ENCODE results near the gene USP24. TPM values are rescaled to one million over a fixed set of nuclear protein-coding genes. Genes with fewer than 3 reads are reported as not detected.

USP24 gene
- total and polyA plus RNA-seq, 5 donors from 2014 or later, result 5.7 to 60.9 (median 6.3) TPM

- Histone ChIP-seq H3K27ac (ENCODE audit: insufficient read depth, low read length, poor library complexity, severe bottlenecking) (no peak overlapping the region), H3K36me3 (ENCODE audit: control insufficient read depth, insufficient read depth, low read length) (no peaks in the 10 kb centered on the region), H3K9me3 (ENCODE audit: control insufficient read depth in 2 of 2, low read length in 2 of 2) (no peaks in the 10 kb centered on the region), H3K4me3 (ENCODE audit: low read depth, low read length) (no peak overlapping the region), H3K4me1 (ENCODE audit: control insufficient read depth, insufficient read depth, low read length, poor library complexity, severe bottlenecking) (no peaks in the 10 kb centered on the region), H3K27me3 (ENCODE audit: control insufficient read depth, insufficient read depth, low read length) (no peaks in the 10 kb centered on the region)
- Mint-ChIP-seq H3K4me1 (peaks cover 0 to 3% (median 0%) of the 10 kb centered on the region in 4 donors), H3K27ac (peak overlapping the region in 1 of 3 donors; percentile 67), H3K36me3 (no peaks in the 10 kb centered on the region), H3K4me3 (no peak overlapping the region), H3K27me3 (no peaks in the 10 kb centered on the region), H3K9me3 (no peaks in the 10 kb centered on the region)
- DNase-seq (no peak), ATAC-seq (ENCODE audit: low read depth in 2 of 2) (no peak)
Measured at GRCh38 chr1:55250399-55251075, 35.4 kb upstream of the USP24 start.

GRCh38 chr1:55249646-55250398, 34.7 kb upstream of the USP24 start:
- Histone ChIP-seq H3K4me1 (ENCODE audit: control insufficient read depth, insufficient read depth, low read length, poor library complexity, severe bottlenecking) (no peaks in the 10 kb centered on the region), H3K27me3 (ENCODE audit: control insufficient read depth, insufficient read depth, low read length) (no peaks in the 10 kb centered on the region), H3K36me3 (ENCODE audit: control insufficient read depth, insufficient read depth, low read length) (no peaks in the 10 kb centered on the region), H3K27ac (ENCODE audit: insufficient read depth, low read length, poor library complexity, severe bottlenecking) (no peak overlapping the region), H3K9me3 (ENCODE audit: control insufficient read depth in 2 of 2, low read length in 2 of 2) (no peaks in the 10 kb centered on the region), H3K4me3 (ENCODE audit: low read depth, low read length) (no peak overlapping the region)
- no peaks in the 10 kb centered on the region for H3K9me3 Mint-ChIP-seq
- H3K4me1 Mint-ChIP-seq, result peaks cover 0 to 3% (median 0%) of the 10 kb centered on the region in 4 donors
- ATAC-seq (ENCODE audit: low read depth in 2 of 2) (no peak), DNase-seq (no peak)
- H3K36me3 Mint-ChIP-seq, result no peaks in the 10 kb centered on the region
- H3K4me3 Mint-ChIP-seq, result no peak overlapping the region
- no peak overlapping the region for H3K27ac Mint-ChIP-seq
- H3K27me3 Mint-ChIP-seq, result no peaks in the 10 kb centered on the region

- Mint-ChIP-seq H3K4me3 (no peak overlapping the region), H3K27ac (no peak overlapping the region), H3K27me3 (no peaks in the 10 kb centered on the region), H3K9me3 (no peaks in the 10 kb centered on the region), H3K4me1 (peaks cover 0 to 3% (median 0%) of the 10 kb centered on the region in 4 donors), H3K36me3 (no peaks in the 10 kb centered on the region)
- Histone ChIP-seq H3K27me3 (ENCODE audit: control insufficient read depth, insufficient read depth, low read length) (no peaks in the 10 kb centered on the region), H3K27ac (ENCODE audit: insufficient read depth, low read length, poor library complexity, severe bottlenecking) (no peak overlapping the region), H3K4me3 (ENCODE audit: low read depth, low read length) (no peak overlapping the region), H3K4me1 (ENCODE audit: control insufficient read depth, insufficient read depth, low read length, poor library complexity, severe bottlenecking) (no peaks in the 10 kb centered on the region), H3K9me3 (ENCODE audit: control insufficient read depth in 2 of 2, low read length in 2 of 2) (no peaks in the 10 kb centered on the region), H3K36me3 (ENCODE audit: control insufficient read depth, insufficient read depth, low read length) (no peaks in the 10 kb centered on the region)
- no peak for ATAC-seq (ENCODE audit: low read depth in 2 of 2)
- no peak for DNase-seq
Measured at GRCh38 chr1:55246896-55247295, 31.7 kb upstream of the USP24 start.

- no peaks in the 10 kb centered on the region for H3K27me3 Mint-ChIP-seq
- no peaks in the 10 kb centered on the region for H3K36me3 Mint-ChIP-seq
- H3K9me3 ChIP-seq (ENCODE audit: control insufficient read depth in 2 of 2, low read length in 2 of 2), result no peaks in the 10 kb centered on the region
- H3K9me3 Mint-ChIP-seq, result no peaks in the 10 kb centered on the region
- H3K4me3 ChIP-seq (ENCODE audit: low read depth, low read length), result no peak overlapping the region
- no peaks in the 10 kb centered on the region for H3K36me3 ChIP-seq (ENCODE audit: control insufficient read depth, insufficient read depth, low read length)
- H3K27me3 ChIP-seq (ENCODE audit: control insufficient read depth, insufficient read depth, low read length), result no peaks in the 10 kb centered on the region
- H3K4me3 Mint-ChIP-seq, result no peak overlapping the region
- H3K4me1 Mint-ChIP-seq, result peaks cover 0 to 3% (median 0%) of the 10 kb centered on the region in 4 donors
- H3K27ac ChIP-seq (ENCODE audit: insufficient read depth, low read length, poor library complexity, severe bottlenecking), result no peak overlapping the region
- no peak for ATAC-seq (ENCODE audit: low read depth in 2 of 2)
- no peak overlapping the region for H3K27ac Mint-ChIP-seq
- DNase-seq, result no peak
- H3K4me1 ChIP-seq (ENCODE audit: control insufficient read depth, insufficient read depth, low read length, poor library complexity, severe bottlenecking), result no peaks in the 10 kb centered on the region
Measured at GRCh38 chr1:55246331-55246730, 31.2 kb upstream of the USP24 start.

- Mint-ChIP-seq H3K27ac (no peak overlapping the region), H3K9me3 (no peaks in the 10 kb centered on the region), H3K36me3 (no peaks in the 10 kb centered on the region), H3K4me3 (no peak overlapping the region), H3K27me3 (peaks cover 5% of the 10 kb centered on the region), H3K4me1 (peaks cover 0 to 3% (median 0%) of the 10 kb centered on the region in 4 donors)
- H3K27me3 ChIP-seq (ENCODE audit: control insufficient read depth, insufficient read depth, low read length), result no peaks in the 10 kb centered on the region
- H3K36me3 ChIP-seq (ENCODE audit: control insufficient read depth, insufficient read depth, low read length), result no peaks in the 10 kb centered on the region
- ATAC-seq (ENCODE audit: low read depth in 2 of 2), result no peak
- no peak for DNase-seq
- H3K4me1 ChIP-seq (ENCODE audit: control insufficient read depth, insufficient read depth, low read length, poor library complexity, severe bottlenecking), result no peaks in the 10 kb centered on the region
- no peaks in the 10 kb centered on the region for H3K9me3 ChIP-seq (ENCODE audit: control insufficient read depth in 2 of 2, low read length in 2 of 2)
- no peak overlapping the region for H3K27ac ChIP-seq (ENCODE audit: insufficient read depth, low read length, poor library complexity, severe bottlenecking)
- no peak overlapping the region for H3K4me3 ChIP-seq (ENCODE audit: low read depth, low read length)
Measured at GRCh38 chr1:55245781-55246180, 30.6 kb upstream of the USP24 start.

- Histone ChIP-seq H3K36me3 (ENCODE audit: control insufficient read depth, insufficient read depth, low read length) (no peaks in the 10 kb centered on the region), H3K27ac (ENCODE audit: insufficient read depth, low read length, poor library complexity, severe bottlenecking) (no peak overlapping the region), H3K9me3 (ENCODE audit: control insufficient read depth in 2 of 2, low read length in 2 of 2) (no peaks in the 10 kb centered on the region), H3K4me3 (ENCODE audit: low read depth, low read length) (no peak overlapping the region), H3K4me1 (ENCODE audit: control insufficient read depth, insufficient read depth, low read length, poor library complexity, severe bottlenecking) (no peaks in the 10 kb centered on the region), H3K27me3 (ENCODE audit: control insufficient read depth, insufficient read depth, low read length) (no peaks in the 10 kb centered on the region)
- Mint-ChIP-seq H3K9me3 (no peaks in the 10 kb centered on the region), H3K36me3 (no peaks in the 10 kb centered on the region), H3K4me3 (no peak overlapping the region), H3K27ac (no peak overlapping the region), H3K4me1 (peaks cover 0 to 3% (median 0%) of the 10 kb centered on the region in 4 donors), H3K27me3 (peaks cover 8% of the 10 kb centered on the region)
- no peak for ATAC-seq (ENCODE audit: low read depth in 2 of 2)
- no peak for DNase-seq
Measured at GRCh38 chr1:55244476-55245099, 29.4 kb upstream of the USP24 start.

GRCh38 chr1:55243655-55244054, 28.5 kb upstream of the USP24 start:
- no peaks in the 10 kb centered on the region for H3K4me1 ChIP-seq (ENCODE audit: control insufficient read depth, insufficient read depth, low read length, poor library complexity, severe bottlenecking)
- H3K27ac Mint-ChIP-seq, result no peak overlapping the region
- H3K9me3 ChIP-seq (ENCODE audit: control insufficient read depth in 2 of 2, low read length in 2 of 2), result no peaks in the 10 kb centered on the region
- H3K9me3 Mint-ChIP-seq, result no peaks in the 10 kb centered on the region
- no peaks in the 10 kb centered on the region for H3K36me3 Mint-ChIP-seq
- H3K27ac ChIP-seq (ENCODE audit: insufficient read depth, low read length, poor library complexity, severe bottlenecking), result no peak overlapping the region
- H3K4me1 Mint-ChIP-seq, result peaks cover 0 to 3% (median 0%) of the 10 kb centered on the region in 4 donors
- no peak for ATAC-seq (ENCODE audit: low read depth in 2 of 2)
- peaks cover 8% of the 10 kb centered on the region for H3K27me3 Mint-ChIP-seq
- H3K4me3 Mint-ChIP-seq, result no peak overlapping the region
- no peaks in the 10 kb centered on the region for H3K27me3 ChIP-seq (ENCODE audit: control insufficient read depth, insufficient read depth, low read length)
- H3K4me3 ChIP-seq (ENCODE audit: low read depth, low read length), result no peak overlapping the region
- DNase-seq, result no peak
- H3K36me3 ChIP-seq (ENCODE audit: control insufficient read depth, insufficient read depth, low read length), result no peaks in the 10 kb centered on the region
